ENCODE data around the gene CNTN1. TPM values are rescaled to one million over a fixed set of nuclear protein-coding genes. Genes with fewer than 3 reads are reported as not detected.
"Not testable (repeated sequence)": the region's sequence is repeated elsewhere in the genome, so short reads cannot be mapped to it uniquely, and the experiment has no call there.

CNTN1 gene
- total RNA-seq, 2 donors from 2014 or later = 16.3 to 33.6 TPM

DNA sequence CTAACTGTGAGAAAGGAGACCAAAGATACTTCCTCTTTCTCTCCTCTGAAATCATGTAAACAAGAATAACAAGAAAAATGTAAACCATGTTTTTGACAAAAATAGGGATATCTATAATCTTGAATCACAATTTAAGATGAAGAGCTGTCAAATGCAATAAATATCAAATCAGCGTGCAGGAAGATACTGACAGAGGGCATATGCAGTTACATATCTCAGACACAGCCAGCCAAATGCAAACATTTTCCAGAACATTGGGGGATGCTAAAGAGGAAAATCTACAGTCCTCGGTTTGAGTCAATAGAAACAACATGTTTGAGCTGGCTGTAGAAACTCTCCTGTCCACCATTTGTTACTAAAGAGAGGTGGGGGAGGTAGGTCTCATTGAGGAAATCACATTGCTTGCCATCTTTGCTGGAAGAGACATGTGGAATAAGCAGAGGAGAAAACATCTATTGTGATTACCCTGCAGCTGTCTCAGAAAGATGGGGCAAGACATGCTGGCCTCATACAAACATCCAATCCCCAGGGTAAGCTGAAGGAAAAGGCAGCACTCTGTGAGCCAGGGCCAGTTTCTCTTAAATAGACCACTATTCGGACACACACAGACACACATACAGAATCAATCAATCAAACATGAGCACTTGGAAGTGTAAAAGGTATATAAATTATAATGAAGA is 43.5 kb downstream of the CNTN1 start:
- WGBS = 61% methylated on average over 3 of the region's 3 CpGs
- intact Hi-C loops (cut with DNase I) = no loop called here
- TF ChIP-seq POLR2A (IDR thresholded peaks at IDR 0.05) (no peak), CTCF (IDR thresholded peaks at IDR 0.05) (no peak), POLR2AphosphoS5 (IDR thresholded peaks at IDR 0.05) (no peak)

GRCh38 chr12:40737416-40737815 is 45.2 kb downstream of the CNTN1 start:
- H3K4me3 ChIP-seq; H3K27ac ChIP-seq; H3K4me1 ChIP-seq (replicated peaks); intact Hi-C loops (cut with DNase I); H3K36me3 ChIP-seq; H3K9me3 ChIP-seq; H3K27me3 ChIP-seq (replicated peaks; ENCODE audit: insufficient read depth); DNase-seq (ENCODE audit: low spot score): not testable (repeated sequence)
- 96% methylated on average over 4 of the region's 4 CpGs for WGBS

More for the DNA sequence above, 43.5 kb downstream of the CNTN1 start:
- Histone ChIP-seq H3K36me3 (no peaks in the 10 kb centered on the region), H3K4me3 (no peak overlapping the region), H3K27me3 (replicated peaks; ENCODE audit: insufficient read depth) (no peaks in the 10 kb centered on the region), H3K4me1 (replicated peaks) (no peaks in the 10 kb centered on the region), H3K9me3 (no peaks in the 10 kb centered on the region), H3K27ac (no peak overlapping the region)
- no peak for DNase-seq (ENCODE audit: low spot score)

DNA sequence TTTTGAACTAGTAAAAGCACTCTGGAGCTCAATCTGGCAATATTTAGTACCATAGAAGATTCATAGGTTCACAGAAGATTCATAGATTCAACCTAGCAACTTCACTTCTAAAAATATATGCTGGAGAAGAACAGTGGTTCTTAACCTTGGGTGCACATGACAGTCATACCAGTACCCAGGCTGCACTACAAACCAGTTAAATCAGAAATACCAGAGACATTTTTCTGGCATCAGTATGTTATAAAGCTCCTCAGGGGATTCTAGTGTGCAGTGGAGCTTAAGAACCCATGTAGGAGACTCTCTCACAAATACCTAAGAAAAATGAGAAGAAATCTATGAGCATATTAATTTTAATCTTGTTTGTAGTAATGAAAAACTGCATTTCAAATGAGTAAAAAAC is 46.6 kb downstream of the CNTN1 start:
- H3K27me3 ChIP-seq (replicated peaks; ENCODE audit: insufficient read depth) = no peaks in the 10 kb centered on the region
- H3K27ac ChIP-seq = no peak overlapping the region
- TF ChIP-seq CTCF (IDR thresholded peaks at IDR 0.05) (no peak), POLR2A (IDR thresholded peaks at IDR 0.05) (no peak), POLR2AphosphoS5 (IDR thresholded peaks at IDR 0.05) (no peak)

DNA sequence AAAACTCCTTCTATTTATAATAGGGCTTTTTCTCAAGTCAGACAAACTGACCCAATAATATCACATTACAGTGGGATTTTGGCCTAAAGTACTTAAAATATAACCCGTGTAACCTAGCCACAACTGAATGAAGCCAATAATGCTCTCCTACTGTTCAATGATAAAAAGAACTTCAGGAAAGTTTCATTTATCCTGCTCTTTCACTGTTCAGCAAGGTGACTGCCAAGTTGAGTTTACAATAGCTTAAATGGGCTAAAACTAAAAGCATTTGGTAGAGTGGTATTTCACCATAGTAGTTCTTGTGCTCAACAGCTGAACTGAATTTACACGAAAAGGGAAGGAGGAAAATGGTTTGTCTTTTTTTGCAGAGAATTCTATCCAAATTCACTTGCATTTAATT is 49.8 kb downstream of the CNTN1 start:
- TF ChIP-seq POLR2AphosphoS5 (IDR thresholded peaks at IDR 0.05) (no peak), CTCF (IDR thresholded peaks at IDR 0.05) (no peak), POLR2A (IDR thresholded peaks at IDR 0.05) (no peak)
- Histone ChIP-seq H3K27ac (no peak overlapping the region), H3K4me3 (no peak overlapping the region), H3K36me3 (no peaks in the 10 kb centered on the region), H3K4me1 (replicated peaks) (no peaks in the 10 kb centered on the region), H3K9me3 (no peaks in the 10 kb centered on the region), H3K27me3 (replicated peaks; ENCODE audit: insufficient read depth) (no peaks in the 10 kb centered on the region)
- no peak for DNase-seq (ENCODE audit: low spot score)
- 24% methylated on average over 2 of the region's 2 CpGs for WGBS
- intact Hi-C loops (cut with DNase I) = no loop called here

More for the DNA sequence above, 46.6 kb downstream of the CNTN1 start:
- H3K36me3 ChIP-seq = no peaks in the 10 kb centered on the region
- H3K4me3 ChIP-seq = no peak overlapping the region
- intact Hi-C loops (cut with DNase I) = no loop called here
- DNase-seq (ENCODE audit: low spot score) = no peak
- no peaks in the 10 kb centered on the region for H3K9me3 ChIP-seq
- H3K4me1 ChIP-seq (replicated peaks) = no peaks in the 10 kb centered on the region

- DNase-seq (ENCODE audit: low spot score) = no peak
- no peaks in the 10 kb centered on the region for H3K4me1 ChIP-seq (replicated peaks)
- H3K27ac ChIP-seq = no peak overlapping the region
- TF ChIP-seq POLR2AphosphoS5 (IDR thresholded peaks at IDR 0.05) = no peak
- TF ChIP-seq CTCF (IDR thresholded peaks at IDR 0.05) = no peak
- H3K4me3 ChIP-seq = no peak overlapping the region
- H3K27me3 ChIP-seq (replicated peaks; ENCODE audit: insufficient read depth) = no peaks in the 10 kb centered on the region
- no peaks in the 10 kb centered on the region for H3K9me3 ChIP-seq
- no peaks in the 10 kb centered on the region for H3K36me3 ChIP-seq
- intact Hi-C loops (cut with DNase I) = no loop called here
Observed at GRCh38 chr12:40745386-40745785, 53.1 kb downstream of the CNTN1 start.

Data from prostate gland (tissue), 2 donors.